ENCODE data around the gene ENTHD1.

GRCh38 chr22:39941601-39942000, 48.0 kb upstream of the ENTHD1 start:
- no peak for TF ChIP-seq CREM (IDR thresholded peaks at IDR 0.05; ENCODE audit: low read depth)
- no peak for TF ChIP-seq KDM1A (IDR thresholded peaks at IDR 0.05)
- no peak for TF ChIP-seq CC2D1A (IDR thresholded peaks at IDR 0.05)
- no peak for TF ChIP-seq EP300 (IDR thresholded peaks at IDR 0.05; ENCODE audit: low read length)
- no peak for TF ChIP-seq TSHZ1 (CRISPR knock-in tag; IDR thresholded peaks at IDR 0.05)
- TF ChIP-seq MAZ (CRISPR knock-in tag; conservative IDR thresholded peaks at IDR 0.05 in 1 of 2, IDR thresholded peaks at IDR 0.05 in 1 of 2): no peak
- no peak for TF ChIP-seq MCM2 (IDR thresholded peaks at IDR 0.05; ENCODE audit: low read depth)
- no peak for TF ChIP-seq USF1 (CRISPR knock-in tag; IDR thresholded peaks at IDR 0.05)
- no peak for TF ChIP-seq MITF (IDR thresholded peaks at IDR 0.05)

Data from K562 (cell line).